ENCODE measurements around the gene TEPSIN. TPM values are rescaled to one million over a fixed set of nuclear protein-coding genes. Genes with fewer than 3 reads are reported as not detected.

The TEPSIN gene
- total RNA-seq, 1 experiment from 2014 or later = 40.7 TPM

GRCh38 chr17:81277946-81278693 is 39.3 kb upstream of the TEPSIN start:
- H3K36me3 Mint-ChIP-seq = peaks cover 21% of the 10 kb centered on the region
- ChIA-PET CTCF (interaction anchor here (1.1 to 1.4 kb wide), 2 partner anchors 14 to 206 kb away, joined by 3 to 4 read pairs; no protein-coding TSS in a partner anchor), POLR2A (no interaction called here)
- no peaks in the 10 kb centered on the region for H3K27me3 Mint-ChIP-seq (ENCODE audit: low read depth)
- H3K27ac Mint-ChIP-seq = no peak overlapping the region
- no peaks in the 10 kb centered on the region for H3K4me1 Mint-ChIP-seq
- DNase-seq (ENCODE audit: low spot score) = no peak
- H3K9me3 Mint-ChIP-seq = no peaks in the 10 kb centered on the region
- TF ChIP-seq CREM (CRISPR knock-in tag; IDR thresholded peaks at IDR 0.05) (no peak), JAZF1 (CRISPR knock-in tag; IDR thresholded peaks at IDR 0.05) (no peak), GRHL2 (CRISPR knock-in tag; IDR thresholded peaks at IDR 0.05; ENCODE audit: insufficient replicate concordance, severe bottlenecking) (no peak), PRRX2 (CRISPR knock-in tag; IDR thresholded peaks at IDR 0.05) (no peak), ZNF416 (CRISPR knock-in tag; IDR thresholded peaks at IDR 0.05) (no peak), RORB (CRISPR knock-in tag; IDR thresholded peaks at IDR 0.05) (no peak), ZBTB21 (CRISPR knock-in tag; IDR thresholded peaks at IDR 0.05; ENCODE audit: borderline replicate concordance) (no peak)
- TF ChIP-seq, protein P1, sequence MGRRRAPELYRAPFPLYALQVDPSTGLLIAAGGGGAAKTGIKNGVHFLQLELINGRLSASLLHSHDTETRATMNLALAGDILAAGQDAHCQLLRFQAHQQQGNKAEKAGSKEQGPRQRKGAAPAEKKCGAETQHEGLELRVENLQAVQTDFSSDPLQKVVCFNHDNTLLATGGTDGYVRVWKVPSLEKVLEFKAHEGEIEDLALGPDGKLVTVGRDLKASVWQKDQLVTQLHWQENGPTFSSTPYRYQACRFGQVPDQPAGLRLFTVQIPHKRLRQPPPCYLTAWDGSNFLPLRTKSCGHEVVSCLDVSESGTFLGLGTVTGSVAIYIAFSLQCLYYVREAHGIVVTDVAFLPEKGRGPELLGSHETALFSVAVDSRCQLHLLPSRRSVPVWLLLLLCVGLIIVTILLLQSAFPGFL (CRISPR knock-in tag; IDR thresholded peaks at IDR 0.05; ENCODE audit: borderline replicate concordance) = no peak
- TF ChIP-seq, protein P2, sequence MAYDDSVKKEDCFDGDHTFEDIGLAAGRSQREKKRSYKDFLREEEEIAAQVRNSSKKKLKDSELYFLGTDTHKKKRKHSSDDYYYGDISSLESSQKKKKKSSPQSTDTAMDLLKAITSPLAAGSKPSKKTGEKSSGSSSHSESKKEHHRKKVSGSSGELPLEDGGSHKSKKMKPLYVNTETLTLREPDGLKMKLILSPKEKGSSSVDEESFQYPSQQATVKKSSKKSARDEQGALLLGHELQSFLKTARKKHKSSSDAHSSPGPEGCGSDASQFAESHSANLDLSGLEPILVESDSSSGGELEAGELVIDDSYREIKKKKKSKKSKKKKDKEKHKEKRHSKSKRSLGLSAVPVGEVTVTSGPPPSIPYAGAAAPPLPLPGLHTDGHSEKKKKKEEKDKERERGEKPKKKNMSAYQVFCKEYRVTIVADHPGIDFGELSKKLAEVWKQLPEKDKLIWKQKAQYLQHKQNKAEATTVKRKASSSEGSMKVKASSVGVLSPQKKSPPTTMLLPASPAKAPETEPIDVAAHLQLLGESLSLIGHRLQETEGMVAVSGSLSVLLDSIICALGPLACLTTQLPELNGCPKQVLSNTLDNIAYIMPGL (CRISPR knock-in tag; IDR thresholded peaks at IDR 0.05) = no peak
- TF ChIP-seq, protein P3, sequence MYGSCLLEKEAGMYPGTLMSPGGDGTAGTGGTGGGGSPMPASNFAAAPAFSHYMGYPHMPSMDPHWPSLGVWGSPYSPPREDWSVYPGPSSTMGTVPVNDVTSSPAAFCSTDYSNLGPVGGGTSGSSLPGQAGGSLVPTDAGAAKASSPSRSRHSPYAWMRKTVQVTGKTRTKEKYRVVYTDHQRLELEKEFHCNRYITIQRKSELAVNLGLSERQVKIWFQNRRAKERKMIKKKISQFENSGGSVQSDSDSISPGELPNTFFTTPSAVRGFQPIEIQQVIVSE (CRISPR knock-in tag; IDR thresholded peaks at IDR 0.05; ENCODE audit: borderline replicate concordance) = no peak
- no peak overlapping the region for H3K4me3 Mint-ChIP-seq
- no peak for ATAC-seq

DNA sequence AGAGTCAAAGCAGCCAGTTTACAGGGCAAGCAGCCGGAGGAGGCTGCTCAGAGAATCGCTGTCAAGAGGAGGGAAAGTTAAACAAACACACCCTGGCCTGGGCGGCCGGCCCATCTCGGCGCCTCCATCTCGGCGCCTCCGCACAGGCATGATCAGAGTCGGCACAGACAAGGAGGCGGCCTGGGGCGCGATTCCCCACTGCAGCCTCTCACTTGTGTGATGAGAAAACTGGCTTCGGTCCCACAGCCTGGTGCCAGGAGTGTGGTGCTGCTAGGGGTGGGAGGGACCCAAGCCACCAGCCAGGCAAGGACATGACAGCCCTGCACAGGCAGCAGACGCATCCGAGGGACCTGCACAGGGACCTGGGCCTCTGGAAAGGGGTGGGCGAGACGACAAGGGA is 38.6 kb upstream of the TEPSIN start:
- CTCF ChIA-PET = no interaction called here
- Mint-ChIP-seq H3K27me3 (ENCODE audit: low read depth) (no peaks in the 10 kb centered on the region), H3K4me1 (no peaks in the 10 kb centered on the region), H3K9me3 (no peaks in the 10 kb centered on the region), H3K4me3 (no peak overlapping the region), H3K36me3 (peaks cover 28% of the 10 kb centered on the region), H3K27ac (no peak overlapping the region)
- no peak for ATAC-seq
- DNase-seq (ENCODE audit: low spot score) = no peak
- POLR2A ChIA-PET = no interaction called here
- TF ChIP-seq, protein P4, sequence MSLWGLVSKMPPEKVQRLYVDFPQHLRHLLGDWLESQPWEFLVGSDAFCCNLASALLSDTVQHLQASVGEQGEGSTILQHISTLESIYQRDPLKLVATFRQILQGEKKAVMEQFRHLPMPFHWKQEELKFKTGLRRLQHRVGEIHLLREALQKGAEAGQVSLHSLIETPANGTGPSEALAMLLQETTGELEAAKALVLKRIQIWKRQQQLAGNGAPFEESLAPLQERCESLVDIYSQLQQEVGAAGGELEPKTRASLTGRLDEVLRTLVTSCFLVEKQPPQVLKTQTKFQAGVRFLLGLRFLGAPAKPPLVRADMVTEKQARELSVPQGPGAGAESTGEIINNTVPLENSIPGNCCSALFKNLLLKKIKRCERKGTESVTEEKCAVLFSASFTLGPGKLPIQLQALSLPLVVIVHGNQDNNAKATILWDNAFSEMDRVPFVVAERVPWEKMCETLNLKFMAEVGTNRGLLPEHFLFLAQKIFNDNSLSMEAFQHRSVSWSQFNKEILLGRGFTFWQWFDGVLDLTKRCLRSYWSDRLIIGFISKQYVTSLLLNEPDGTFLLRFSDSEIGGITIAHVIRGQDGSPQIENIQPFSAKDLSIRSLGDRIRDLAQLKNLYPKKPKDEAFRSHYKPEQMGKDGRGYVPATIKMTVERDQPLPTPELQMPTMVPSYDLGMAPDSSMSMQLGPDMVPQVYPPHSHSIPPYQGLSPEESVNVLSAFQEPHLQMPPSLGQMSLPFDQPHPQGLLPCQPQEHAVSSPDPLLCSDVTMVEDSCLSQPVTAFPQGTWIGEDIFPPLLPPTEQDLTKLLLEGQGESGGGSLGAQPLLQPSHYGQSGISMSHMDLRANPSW (CRISPR knock-in tag; conservative IDR thresholded peaks at IDR 0.05; ENCODE audit: low read depth) = no peak
- no peak for TF ChIP-seq GRHL2 (CRISPR knock-in tag; IDR thresholded peaks at IDR 0.05; ENCODE audit: insufficient replicate concordance, severe bottlenecking)
- TF ChIP-seq TEAD1 (CRISPR knock-in tag; IDR thresholded peaks at IDR 0.05) = no peak
- no peak for TF ChIP-seq USF1 (CRISPR knock-in tag; IDR thresholded peaks at IDR 0.05)
- no peak for TF ChIP-seq ZNF317 (CRISPR knock-in tag; IDR thresholded peaks at IDR 0.05; ENCODE audit: borderline replicate concordance, low read depth)
- no peak for TF ChIP-seq ZNF219 (CRISPR knock-in tag; IDR thresholded peaks at IDR 0.05; ENCODE audit: borderline replicate concordance)
- TF ChIP-seq, protein P2 (CRISPR knock-in tag; IDR thresholded peaks at IDR 0.05) = no peak
- TF ChIP-seq RORB (CRISPR knock-in tag; IDR thresholded peaks at IDR 0.05) = no peak
- TF ChIP-seq, protein P5, sequence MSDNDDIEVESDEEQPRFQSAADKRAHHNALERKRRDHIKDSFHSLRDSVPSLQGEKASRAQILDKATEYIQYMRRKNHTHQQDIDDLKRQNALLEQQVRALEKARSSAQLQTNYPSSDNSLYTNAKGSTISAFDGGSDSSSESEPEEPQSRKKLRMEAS (CRISPR knock-in tag; IDR thresholded peaks at IDR 0.05) = no peak
- TF ChIP-seq E2F1 (CRISPR knock-in tag; IDR thresholded peaks at IDR 0.05) = no peak
- TF ChIP-seq ZNF138 (CRISPR knock-in tag; conservative IDR thresholded peaks at IDR 0.05) = no peak
- TF ChIP-seq, protein P6, sequence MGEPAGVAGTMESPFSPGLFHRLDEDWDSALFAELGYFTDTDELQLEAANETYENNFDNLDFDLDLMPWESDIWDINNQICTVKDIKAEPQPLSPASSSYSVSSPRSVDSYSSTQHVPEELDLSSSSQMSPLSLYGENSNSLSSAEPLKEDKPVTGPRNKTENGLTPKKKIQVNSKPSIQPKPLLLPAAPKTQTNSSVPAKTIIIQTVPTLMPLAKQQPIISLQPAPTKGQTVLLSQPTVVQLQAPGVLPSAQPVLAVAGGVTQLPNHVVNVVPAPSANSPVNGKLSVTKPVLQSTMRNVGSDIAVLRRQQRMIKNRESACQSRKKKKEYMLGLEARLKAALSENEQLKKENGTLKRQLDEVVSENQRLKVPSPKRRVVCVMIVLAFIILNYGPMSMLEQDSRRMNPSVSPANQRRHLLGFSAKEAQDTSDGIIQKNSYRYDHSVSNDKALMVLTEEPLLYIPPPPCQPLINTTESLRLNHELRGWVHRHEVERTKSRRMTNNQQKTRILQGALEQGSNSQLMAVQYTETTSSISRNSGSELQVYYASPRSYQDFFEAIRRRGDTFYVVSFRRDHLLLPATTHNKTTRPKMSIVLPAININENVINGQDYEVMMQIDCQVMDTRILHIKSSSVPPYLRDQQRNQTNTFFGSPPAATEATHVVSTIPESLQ (CRISPR knock-in tag; IDR thresholded peaks at IDR 0.05) = no peak

Data from WTC11 (cell line).